GM21360 (cell line): ENCODE measurements around the gene RAB11A.
A peak's percentile ranks its signal among the peaks of the same experiment; 100 is the strongest.

Experiments used
- ATAC-seq: cut with Tn5 transposase; IDR thresholded peaks from one replicate; pipeline ENCODE4 v1.9.1; 2021; ENCODE audit warnings: mild to moderate bottlenecking, moderate library complexity; ENCODE audit not compliant: unreplicated experiment

RAB11A gene

GRCh38 chr15:65869126-65869953 is at the start of gene RAB11A:
Gene RAB11A, plus strand, starts transcription at chr15:65869491. Its CDS starts 95 bp downstream, at chr15:65869586.
- ATAC-seq = peak; percentile 83

GRCh38 chr15:65819563-65819960 is 49.7 kb upstream of the RAB11A start:
- ATAC-seq = no peak

- no peak for ATAC-seq
Observed at GRCh38 chr15:65821070-65821469, 48.2 kb upstream of the RAB11A start.

GRCh38 chr15:65822316-65822715 is 47.0 kb upstream of the RAB11A start:
- ATAC-seq = no peak

- no peak for ATAC-seq
Observed at GRCh38 chr15:65824031-65824743, 45.1 kb upstream of the RAB11A start.

GRCh38 chr15:65824941-65825544 is 44.2 kb upstream of the RAB11A start:
- ATAC-seq = no peak

- no peak for ATAC-seq
Observed at GRCh38 chr15:65827065-65827464, 42.2 kb upstream of the RAB11A start.

- no peak for ATAC-seq
Observed at GRCh38 chr15:65828585-65828984, 40.7 kb upstream of the RAB11A start.

GRCh38 chr15:65829130-65829764 is 40.0 kb upstream of the RAB11A start:
- ATAC-seq = no peak

- no peak for ATAC-seq
Observed at GRCh38 chr15:65832549-65833364, 36.5 kb upstream of the RAB11A start.

GRCh38 chr15:65833501-65834205 is 35.6 kb upstream of the RAB11A start:
- no peak for ATAC-seq

- no peak for ATAC-seq
Observed at GRCh38 chr15:65834603-65835282, 34.5 kb upstream of the RAB11A start.

GRCh38 chr15:65835447-65835846 is 33.8 kb upstream of the RAB11A start:
- no peak for ATAC-seq

GRCh38 chr15:65836665-65837064 is 32.6 kb upstream of the RAB11A start:
- no peak for ATAC-seq

- no peak for ATAC-seq
Observed at GRCh38 chr15:65837301-65838294, 31.7 kb upstream of the RAB11A start.

GRCh38 chr15:65839354-65839901 is 29.9 kb upstream of the RAB11A start:
- ATAC-seq = no peak

GRCh38 chr15:65839985-65840384 is 29.3 kb upstream of the RAB11A start:
- ATAC-seq = no peak
